ENCODE data around the gene ALDH1A2.

GRCh38 chr15:57914350-57915055, 151.0 kb downstream of the ALDH1A2 start:
- TF ChIP-seq POLR2A (IDR thresholded peaks at IDR 0.05) (peak in 1 of 4 donors; percentile 11), CTCF (IDR thresholded peaks at IDR 0.05) (no peak), EP300 (IDR thresholded peaks at IDR 0.05) (no peak), POLR2AphosphoS5 (IDR thresholded peaks at IDR 0.05) (no peak)
